M059J (cell line): Measurements from ENCODE around the gene RIMS1. TPM values are rescaled to one million over a fixed set of nuclear protein-coding genes. Genes with fewer than 3 reads are reported as not detected.

Source experiments
- DNase-seq: peaks from one replicate; pipeline ENCODE4 v3.0.0-alpha.2; 2012; ENCODE audit warnings: low read depth
- total RNA-seq: library from RNA; depleted of rRNA; stranded (reverse); fragments of >200 nt; shearing (Covaris generic); gene quantifications from 2 replicates; pipeline ENCODE4 v1.2.3, GENCODE V29; 2014

Gene RIMS1
- total RNA-seq, 1 experiment from 2014 or later, result 0.34 TPM

DNA sequence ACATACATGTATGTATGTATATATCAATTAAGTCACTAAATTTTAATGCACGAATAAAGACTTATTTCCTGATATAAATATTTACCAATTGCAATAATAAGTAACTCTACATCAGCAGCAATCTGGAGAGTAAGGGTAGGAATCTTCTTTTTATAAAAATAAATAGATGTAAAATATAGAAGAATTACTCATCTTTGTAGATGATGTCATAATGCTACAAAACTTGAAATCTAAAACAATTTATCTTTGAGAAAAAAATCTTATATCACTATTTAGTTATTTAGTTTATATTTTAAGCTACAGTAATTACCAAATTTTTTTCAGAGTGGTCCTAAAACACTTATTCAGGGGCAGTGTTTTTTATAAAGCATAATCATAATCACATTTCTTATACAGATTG, 351.7 kb downstream of the RIMS1 start:
- DNase-seq, result no peak

DNA sequence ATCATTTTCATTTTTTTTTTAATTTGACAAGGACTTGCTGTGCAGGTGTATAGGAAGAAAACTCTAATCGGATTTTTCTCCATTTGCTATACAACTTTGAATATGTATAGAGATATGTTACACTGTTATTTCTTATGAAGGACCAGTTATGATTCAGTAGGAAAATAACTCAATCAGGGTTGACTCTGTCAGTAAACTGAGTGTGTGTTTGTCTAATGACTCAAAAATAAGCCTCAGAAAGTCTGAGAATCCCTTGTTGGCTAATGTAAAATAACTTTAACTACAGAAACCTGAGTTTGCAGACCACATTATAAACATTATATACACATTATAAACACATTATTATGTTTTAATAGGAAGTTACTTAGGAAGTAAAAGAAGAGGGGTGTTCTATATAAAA, 352.6 kb downstream of the RIMS1 start:
- DNase-seq, result peak; percentile 33

DNA sequence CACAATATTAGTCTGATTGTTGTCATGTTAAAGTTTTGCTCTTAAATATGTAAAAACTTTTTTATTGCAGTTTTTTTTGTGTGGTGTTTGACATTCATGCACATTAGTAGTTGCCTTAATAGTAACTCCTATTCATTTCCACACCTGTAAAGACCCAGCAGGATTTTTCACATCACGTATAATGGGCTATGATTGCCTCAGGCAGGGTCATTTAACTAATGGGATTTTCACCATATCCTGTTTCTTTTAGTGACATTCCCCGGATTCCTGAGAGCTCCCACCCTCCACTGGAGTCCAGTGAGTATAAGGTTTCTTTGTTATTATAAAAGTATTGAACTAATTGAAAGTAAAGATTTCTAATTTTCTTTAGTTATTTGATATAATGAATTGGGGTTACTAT, 359.2 kb downstream of the RIMS1 start:
- peak; percentile 80 for DNase-seq

DNA sequence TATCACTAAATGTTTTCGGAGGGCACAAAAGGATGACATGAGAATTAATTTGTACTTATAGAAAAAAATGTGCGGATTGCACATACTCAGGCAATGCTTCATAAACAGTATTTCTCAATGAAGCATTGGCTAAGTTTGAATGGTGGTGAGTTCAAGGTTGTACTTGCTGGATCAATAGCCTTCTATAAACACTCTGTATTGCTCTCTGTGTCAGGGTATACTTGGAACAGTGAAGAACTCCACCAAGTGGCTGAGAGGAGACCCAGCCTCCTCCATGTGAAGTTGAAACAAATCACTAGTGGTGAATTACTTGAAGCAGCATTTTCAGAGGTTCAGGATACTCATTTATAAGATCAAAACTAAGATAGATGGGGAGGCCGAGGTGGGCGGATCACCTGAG, 360.6 kb downstream of the RIMS1 start:
- peak; percentile 43 for DNase-seq

DNA sequence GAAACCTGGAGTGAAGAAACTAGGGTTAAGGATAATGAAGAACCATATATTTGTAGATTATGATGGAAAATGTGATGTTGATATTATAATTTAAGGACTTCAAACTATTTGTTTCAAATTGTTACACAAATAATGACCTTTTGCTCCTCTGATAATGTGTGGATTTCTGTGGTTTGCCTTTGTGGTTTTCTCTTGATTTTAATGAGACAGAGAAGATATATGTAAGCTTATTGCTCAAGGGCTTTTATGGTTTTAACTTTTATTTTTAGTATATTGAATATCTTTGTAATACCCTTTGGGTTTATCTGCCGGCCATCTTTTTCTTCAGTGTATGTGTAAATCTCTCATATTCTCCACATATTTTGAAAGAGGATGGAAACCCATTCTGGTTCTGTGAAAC, 362.3 kb downstream of the RIMS1 start:
- DNase-seq, result peak; percentile 58

DNA sequence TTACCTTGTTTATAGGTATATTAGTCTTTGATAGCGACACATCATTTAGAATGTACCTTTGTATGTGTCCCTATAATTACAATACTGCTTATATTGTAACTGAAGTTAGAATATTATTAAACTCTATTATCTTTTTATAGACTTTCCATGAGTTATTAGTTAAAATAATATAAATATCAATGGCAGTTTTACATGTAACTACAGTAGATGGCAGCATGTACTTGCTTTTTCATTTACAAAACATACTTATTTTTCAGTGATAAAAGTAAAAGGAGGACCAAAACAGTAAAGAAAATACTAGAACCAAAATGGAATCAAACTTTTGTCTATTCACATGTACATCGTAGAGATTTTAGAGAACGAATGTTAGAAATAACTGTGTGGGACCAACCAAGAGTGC, 364.3 kb downstream of the RIMS1 start:
- DNase-seq, result no peak

DNA sequence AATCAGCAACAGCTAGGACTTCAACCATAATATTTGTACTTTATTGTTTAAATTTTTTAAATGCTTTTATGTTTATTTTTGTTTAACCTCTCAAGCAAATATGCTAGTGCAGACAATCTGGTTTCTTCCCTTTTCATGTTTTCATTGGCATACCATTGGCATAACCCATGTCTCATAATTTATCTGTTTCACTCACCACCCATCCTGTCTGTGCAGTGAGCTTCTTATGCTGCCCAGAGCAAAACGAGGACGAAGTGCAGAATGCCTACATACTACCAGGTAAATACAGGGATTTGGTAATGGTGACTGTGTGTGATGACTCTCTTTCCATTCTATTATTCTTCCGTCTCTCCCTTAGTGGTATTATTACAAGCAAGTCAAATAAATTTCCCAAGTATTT, 374.1 kb downstream of the RIMS1 start:
- DNase-seq, result peak; percentile 42

DNA sequence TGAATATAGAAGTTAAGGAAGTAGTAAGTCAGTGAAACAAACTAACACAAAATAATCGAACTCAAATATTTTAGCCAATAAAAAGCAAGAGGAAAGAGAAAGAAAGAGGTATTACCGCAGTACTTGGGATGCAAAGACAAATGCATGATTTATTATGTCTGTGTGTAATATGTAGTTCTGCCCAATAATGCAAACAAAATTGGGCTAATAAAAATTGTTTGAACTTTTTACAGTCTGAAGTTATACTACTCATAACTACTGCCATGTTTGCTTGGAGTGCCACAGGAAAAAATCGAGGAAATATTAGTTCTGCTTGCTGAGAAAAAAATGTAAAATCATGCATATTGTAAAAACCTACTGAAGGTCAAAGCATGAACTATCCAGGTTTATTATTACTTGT, 375.2 kb downstream of the RIMS1 start:
- DNase-seq, result no peak

DNA sequence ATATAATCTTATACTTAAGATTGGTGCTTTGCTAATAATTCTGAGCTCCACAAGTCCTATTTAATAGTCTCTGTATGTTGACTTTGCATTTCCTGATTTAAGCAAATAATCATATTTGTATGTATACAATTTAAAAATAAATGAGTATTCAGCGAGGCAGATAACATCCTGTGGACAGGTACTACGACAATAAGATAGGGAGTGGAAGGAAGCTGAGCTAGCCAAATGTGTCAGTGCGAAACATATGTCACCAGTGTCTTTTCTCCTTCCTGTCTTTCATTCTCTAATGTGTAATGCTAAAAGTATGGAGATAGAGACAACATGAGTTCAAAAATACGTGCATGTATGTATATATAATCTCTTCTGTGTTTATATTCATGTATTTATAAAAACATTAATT, 375.9 kb downstream of the RIMS1 start:
- DNase-seq, result no peak

DNA sequence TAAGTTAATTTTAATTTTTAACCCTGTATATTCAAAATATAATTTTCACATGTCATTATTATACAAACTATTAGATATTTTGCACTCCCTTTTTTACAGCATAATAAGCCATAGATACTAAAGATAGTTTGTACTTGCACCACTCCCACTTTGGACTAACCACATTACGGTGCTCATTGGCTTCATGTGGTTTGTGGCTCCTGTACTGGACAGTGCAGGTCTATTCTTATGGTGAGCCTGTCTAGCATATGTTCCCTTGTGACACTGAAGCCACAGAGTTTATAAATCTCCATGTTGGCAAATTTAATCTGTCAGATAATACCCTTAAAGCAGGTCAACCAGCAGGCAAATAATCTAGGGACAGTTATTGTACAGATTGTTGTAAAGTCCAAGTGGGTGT, 381.1 kb downstream of the RIMS1 start:
- peak; percentile 15 for DNase-seq

DNA sequence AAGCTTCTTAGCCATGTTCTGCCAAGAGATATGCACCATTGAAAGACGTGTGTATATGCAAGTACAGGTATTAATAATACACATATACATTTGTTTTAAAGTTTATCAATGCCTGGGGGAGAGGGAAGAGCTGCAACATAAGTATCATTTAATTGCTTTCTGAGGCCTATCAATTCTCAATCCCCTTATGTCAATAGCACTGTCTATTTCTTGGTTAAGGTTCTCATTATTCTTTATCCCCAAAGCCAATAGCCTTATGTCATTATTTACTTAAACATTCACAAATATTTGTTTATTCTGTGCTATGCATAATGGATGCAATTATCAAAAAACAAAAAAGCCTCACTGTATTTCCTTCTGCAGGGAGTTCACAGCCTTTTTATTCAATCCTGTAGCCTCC, 385.2 kb downstream of the RIMS1 start:
- DNase-seq, result no peak

DNA sequence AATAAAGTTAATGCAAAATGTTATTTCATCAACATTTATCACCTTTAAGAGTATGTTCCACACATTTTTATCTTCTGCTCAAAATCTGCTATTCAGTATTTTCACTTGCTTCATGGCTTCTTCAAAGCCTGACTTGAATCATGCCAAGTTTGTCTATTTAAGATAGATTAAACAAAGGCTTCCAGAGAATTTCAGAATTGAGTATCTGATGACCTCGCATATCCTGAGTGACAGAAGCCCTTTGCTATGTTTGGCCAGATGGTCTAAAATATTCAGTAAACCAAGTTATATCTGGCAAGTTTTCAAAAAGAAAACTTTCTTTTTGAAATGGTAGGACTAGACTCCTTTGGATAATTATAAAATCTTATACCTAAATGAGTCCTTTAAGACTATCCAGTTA, 386.6 kb downstream of the RIMS1 start:
- peak; percentile 46 for DNase-seq

DNA sequence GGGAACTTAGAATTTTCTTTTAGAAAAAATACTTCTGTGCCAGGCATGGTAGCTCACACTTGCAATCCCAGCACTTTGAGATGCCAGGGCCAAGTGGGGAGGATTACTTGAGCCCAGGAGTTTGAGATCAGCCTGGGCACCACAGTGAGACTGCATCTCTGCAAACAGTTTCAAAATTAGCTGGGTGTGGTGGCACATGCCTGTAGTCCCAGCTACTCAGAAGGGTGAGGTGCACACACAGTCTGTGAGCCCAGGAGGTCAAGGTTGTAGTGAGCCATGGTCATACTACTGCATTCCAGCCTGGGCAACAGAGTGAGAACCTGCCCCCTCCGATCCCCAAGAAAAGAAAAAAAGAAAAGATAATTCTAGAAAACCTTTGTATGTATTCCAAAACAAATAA, 389.5 kb downstream of the RIMS1 start:
- peak; percentile 19 for DNase-seq

DNA sequence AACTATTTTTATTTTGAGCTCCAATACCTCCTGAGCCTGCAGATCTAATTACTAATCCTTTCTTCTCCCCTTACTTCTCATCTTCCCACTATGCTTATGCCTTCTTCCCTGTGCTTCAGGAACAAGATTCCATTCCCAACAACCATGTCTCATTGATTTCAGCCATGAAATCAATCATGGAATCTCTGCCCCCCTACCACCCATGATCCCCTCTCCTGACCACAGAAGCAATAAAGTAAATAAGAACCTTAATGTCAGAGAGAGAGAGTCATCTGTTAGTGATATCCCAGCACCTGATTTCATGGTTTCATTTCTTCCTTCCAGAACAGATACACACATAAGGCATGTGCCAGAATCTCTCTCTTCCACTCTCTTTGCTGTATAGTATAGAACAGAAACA, 395.9 kb downstream of the RIMS1 start:
- no peak for DNase-seq

DNA sequence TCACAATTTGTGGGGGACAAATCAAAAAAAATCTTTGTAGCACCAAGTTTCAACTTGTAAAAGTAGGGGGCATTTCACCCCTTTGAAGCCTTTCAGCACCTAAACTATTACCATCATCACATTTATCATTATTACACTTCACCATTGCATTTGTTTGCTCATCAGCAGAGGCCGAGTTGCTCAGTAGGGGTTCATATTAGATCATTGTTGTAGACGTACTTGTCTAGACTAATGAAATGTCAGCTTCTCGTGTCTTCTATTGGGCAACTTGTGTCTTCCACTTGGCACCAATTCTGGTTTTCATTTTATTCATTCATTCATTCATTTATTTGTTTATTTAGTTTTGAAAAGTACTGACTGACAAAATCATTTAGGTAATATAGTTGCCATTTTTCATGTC, 397.2 kb downstream of the RIMS1 start:
- DNase-seq, result no peak

DNA sequence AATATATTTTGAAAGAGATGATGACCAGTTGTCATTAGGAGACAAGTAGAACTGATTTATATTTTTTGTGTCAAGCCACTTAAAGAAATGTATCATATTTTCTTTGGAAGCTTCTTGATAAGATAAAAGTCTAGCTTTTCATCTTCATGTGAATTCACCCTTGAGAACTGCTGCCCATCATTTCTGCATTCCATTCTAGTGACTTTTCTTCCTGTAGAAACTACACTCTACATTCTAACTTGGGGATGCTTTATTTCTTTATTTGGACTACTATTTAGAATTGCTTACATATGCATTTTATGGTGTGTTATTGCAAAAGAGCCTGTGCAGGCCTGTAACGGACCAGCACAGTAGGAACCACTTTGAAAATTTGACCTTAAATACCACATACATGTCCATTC, 400.6 kb downstream of the RIMS1 start:
- DNase-seq, result peak; percentile 78

DNA sequence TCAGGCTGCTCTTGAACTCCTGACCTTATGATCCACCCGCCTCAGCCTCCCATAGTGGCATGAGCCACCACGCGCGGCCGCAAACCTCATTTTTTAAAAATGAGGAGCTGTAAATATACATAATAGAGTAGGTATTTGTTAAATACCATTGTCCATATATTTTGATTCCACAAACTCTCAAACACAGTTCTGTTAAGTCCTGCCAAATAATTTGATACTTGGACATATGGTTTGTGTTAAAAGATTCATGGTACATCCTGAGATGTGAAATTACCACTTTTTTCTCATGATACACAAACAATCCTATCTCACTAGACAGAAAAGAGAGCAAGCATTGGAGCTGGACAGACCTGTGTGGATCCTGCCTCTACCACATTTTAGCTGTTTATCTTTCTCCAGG, 401.5 kb downstream of the RIMS1 start:
- DNase-seq, result no peak

DNA sequence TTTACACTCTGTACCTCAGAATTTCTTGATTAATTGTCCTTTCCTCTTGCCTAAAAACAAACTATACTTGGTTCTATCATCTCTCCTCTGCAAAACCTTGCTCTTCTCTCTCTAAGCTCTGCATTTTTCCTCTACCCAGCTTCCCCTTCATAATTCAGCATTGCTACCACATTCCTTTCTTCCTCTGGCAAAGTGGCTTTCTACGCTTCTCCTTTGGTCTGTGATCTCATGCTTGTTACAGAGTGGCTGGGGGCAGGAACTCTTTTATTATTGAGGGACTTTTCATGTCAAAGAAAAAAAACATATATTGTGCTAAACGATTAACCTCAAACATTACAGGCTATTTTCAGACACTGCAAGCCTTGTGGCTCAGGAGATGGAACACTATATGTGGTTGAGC, 402.2 kb downstream of the RIMS1 start:
- no peak for DNase-seq

DNA sequence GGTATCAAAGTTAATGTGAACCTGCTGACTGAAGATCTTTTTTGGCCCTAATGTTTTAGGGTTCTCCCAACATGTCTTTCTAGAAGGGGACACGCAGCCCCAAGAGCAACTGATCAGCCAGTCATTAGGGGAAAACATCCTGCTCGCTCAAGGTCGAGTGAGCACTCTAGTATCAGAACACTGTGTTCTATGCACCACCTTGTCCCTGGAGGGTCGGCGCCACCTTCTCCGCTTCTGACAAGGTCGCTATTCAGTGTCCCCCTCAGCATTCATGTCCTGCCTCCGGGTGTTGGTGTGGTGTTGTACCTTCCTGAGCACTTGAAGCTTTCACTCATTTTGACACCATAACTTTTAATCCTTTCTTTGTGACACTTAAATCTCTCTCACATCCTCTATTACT, 404.3 kb downstream of the RIMS1 start:
- no peak for DNase-seq

DNA sequence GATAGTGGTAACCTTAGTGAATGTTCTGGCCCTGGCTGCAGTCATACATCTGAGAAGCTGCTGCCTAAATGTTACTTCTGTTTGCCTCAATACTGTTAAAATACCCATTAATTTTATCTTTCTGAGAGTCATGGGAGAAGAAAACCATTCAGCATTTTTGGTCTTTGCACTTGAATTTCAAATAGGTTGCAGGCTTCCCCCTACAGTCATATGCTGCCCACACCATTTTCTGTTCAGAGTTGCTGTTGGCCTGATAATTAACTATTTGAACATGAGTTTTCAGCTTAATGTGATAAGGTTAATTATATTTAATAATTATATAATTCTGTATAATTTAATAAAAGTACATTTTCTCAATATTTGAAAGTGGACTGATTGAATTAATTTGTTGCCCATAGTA, 410.0 kb downstream of the RIMS1 start:
- DNase-seq, result no peak

DNA sequence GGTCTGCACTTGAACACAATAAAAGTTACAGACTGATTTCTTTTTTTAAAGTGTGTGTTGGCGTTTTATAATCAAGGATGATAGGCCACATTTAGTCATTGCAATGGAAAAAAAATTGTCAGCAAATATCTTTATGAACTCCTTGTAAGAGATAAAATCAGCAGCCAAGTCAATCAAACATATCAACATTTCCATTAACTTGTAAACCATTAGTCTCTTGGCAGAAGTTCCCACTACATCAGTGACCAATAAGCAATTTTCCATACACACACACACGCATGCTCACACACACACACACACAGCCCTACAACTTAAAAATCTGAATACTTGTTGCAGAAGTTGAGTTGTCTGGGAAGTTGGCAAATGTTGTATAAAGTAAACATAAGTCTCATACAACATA, 419.6 kb downstream of the RIMS1 start:
- peak; percentile 21 for DNase-seq

DNA sequence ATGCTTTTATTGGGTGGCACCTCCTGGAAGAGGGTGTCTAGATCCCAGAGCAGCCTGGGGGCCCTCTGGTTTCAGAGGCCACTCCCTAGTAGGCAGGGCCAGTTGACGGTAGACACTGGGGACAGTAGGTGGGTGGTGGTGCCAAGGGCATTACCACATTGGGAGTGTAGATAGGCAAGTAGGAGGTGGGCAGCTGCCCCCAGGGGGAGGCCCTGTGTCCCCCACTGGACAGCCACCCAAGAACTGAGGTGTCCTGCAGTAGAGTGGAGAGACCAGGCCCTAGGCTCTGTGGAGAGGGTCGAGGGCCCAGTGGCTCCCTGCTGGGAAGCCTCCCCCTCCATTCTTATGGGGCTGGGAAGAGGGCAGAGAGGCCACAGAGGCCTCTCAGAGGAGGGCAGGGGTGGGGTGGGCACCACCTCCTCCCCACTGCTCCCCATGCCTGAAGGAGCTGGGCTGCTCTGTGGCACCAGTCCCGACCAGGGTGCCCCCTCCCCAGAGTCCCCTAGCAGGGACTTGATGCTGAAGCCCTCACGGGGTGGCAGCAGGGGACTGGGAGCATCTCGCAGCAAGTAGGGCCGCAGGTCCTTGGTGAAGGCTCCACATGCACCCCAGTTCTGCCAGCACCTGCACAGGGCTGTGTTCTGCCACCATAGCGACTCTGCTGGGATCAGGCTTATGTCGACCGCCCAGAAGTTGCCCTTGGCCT, 430.5 kb downstream of the RIMS1 start:
- DNase-seq, result no peak

DNA sequence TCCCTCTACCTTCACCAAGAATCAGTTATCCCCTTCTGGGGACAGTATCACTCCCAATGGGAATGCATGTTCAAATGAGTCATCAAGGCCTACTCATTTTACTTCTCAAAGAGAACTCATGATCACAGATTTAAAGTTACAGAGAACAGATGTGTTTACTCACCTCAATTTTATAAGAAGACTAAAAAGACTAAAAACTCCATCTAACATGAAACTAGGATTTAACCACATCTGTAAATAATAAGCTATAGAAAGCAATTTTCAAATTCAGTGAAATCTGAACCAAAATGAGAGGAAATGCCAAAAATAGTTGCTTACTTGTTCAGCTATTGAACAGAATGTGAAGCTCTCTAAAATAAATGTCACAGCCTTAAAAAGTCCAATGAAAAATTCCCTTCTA, 435.4 kb downstream of the RIMS1 start:
- DNase-seq, result peak; percentile 53

DNA sequence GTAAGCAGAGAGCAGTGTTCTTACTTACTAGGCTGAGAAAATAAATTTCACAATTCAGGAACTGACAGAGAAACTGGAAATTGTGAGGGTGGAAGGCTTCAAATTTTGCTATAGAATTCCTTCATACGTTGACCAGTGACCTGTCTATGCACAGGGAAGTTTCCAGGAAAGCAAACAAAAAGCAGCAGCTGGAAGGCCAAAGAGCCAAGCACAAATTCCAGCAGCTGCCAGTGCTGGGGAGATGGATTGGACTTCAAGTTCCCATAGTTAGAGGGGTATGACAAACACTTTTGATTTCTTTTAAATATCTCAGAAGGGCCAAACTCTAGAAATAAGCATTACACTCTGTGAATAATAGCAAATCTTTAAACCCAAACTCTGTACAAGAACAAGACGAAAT, 436.4 kb downstream of the RIMS1 start:
- DNase-seq, result no peak
